HS-5 (cell line): Measurements from ENCODE around the gene ENTPD8.
A peak's percentile ranks its signal among the peaks of the same experiment; 100 is the strongest.

Experiments
- DNase-seq: peaks from one replicate; pipeline ENCODE4 v3.0.0-alpha.2; 2012; ENCODE audit warnings: low read depth

The ENTPD8 gene

GRCh38 chr9:137430723-137431415, 10.3 kb downstream of the ENTPD8 start:
- no peak for DNase-seq

- DNase-seq: no peak
Observed at GRCh38 chr9:137429974-137430722, 11.0 kb downstream of the ENTPD8 start.

DNA sequence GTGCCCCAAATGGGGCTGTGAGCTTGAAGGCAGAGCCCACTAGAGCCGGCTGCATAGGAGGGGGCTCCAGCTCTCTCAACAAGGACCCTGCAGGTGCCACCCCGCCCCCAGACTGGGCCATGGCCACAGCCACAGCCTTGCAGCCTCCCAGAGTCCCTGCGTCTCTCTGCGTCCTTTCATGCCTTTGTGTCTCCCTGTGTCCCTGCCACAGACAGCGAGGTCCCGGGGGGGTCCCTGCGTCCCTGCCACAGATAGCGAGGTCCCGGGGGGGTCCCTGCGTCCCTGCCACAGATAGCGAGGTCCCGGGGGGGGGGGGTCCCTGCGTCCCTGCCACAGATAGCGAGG, 11.6 kb downstream of the ENTPD8 start:
- DNase-seq: no peak

- DNase-seq: no peak
Observed at GRCh38 chr9:137428841-137429545, 12.2 kb downstream of the ENTPD8 start.

DNA sequence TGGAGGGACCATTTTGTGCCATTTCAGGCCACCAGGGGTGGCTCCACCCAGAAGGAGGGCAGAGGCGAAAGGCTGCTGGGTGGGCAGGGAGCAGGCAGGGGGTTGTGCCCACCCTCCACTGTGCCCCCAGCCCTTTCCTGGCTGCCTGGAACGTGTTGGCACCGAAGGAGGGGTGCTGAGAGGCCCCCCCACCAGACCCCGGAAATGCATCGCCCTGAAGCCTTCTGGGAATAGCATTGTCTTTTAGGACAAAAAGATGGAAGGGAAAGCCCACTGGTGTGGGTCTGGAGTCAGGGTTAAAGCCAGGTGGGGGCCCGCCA, 12.9 kb downstream of the ENTPD8 start:
- no peak for DNase-seq

- no peak for DNase-seq
Observed at GRCh38 chr9:137427454-137428310, 13.5 kb downstream of the ENTPD8 start.

- no peak for DNase-seq
Observed at GRCh38 chr9:137426018-137426681, 15.0 kb downstream of the ENTPD8 start.

DNA sequence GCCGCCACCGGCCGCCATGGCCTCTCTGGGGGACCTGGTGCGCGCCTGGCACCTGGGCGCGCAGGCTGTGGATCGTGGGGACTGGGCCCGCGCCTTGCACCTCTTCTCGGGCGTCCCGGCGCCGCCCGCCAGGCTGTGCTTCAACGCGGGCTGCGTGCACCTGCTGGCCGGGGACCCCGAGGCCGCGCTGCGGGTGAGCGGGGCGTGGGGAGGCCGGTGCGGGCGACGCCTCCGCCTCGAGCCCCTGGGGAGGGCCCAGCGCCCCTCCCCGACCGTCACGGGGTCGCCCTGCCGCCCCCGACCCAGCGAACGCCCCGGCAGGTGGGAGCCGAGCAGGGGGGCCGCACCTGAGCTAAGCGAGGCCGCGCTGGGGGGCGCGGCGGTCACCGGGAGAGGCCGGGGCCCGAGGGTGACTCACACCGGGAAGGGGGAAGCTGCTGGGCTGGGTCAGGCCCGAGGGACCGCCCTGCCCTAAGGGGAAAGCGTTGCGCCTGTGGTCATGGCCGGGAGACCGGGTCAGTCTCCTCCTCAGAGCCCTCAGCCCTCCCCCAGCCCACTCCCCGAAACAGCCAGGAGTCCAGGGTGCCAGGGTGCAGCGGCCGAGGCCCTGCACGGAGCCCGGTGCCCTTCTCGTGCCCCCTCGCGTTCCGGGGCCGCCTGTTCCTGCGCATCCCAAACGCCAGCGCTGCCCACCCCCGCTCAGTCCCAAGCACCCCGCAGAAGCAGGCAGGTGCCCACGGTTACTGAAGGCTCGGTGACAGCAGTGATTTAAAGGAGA, 17.5 kb downstream of the ENTPD8 start:
- DNase-seq: no peak

- peak; percentile 49 for DNase-seq
Observed at GRCh38 chr9:137422604-137423513, 18.3 kb downstream of the ENTPD8 start, which contains the start of the genes EXD3 and NOXA1. TSS of gene EXD3 (minus strand) at chr9:137423162. CDS start at chr9:137395357, 27,805 bp downstream. TSS of gene NOXA1 (plus strand) at chr9:137423393. CDS start at chr9:137423530, 137 bp downstream.

- no peak for DNase-seq
Observed at GRCh38 chr9:137421838-137422603, 19.1 kb downstream of the ENTPD8 start.

DNA sequence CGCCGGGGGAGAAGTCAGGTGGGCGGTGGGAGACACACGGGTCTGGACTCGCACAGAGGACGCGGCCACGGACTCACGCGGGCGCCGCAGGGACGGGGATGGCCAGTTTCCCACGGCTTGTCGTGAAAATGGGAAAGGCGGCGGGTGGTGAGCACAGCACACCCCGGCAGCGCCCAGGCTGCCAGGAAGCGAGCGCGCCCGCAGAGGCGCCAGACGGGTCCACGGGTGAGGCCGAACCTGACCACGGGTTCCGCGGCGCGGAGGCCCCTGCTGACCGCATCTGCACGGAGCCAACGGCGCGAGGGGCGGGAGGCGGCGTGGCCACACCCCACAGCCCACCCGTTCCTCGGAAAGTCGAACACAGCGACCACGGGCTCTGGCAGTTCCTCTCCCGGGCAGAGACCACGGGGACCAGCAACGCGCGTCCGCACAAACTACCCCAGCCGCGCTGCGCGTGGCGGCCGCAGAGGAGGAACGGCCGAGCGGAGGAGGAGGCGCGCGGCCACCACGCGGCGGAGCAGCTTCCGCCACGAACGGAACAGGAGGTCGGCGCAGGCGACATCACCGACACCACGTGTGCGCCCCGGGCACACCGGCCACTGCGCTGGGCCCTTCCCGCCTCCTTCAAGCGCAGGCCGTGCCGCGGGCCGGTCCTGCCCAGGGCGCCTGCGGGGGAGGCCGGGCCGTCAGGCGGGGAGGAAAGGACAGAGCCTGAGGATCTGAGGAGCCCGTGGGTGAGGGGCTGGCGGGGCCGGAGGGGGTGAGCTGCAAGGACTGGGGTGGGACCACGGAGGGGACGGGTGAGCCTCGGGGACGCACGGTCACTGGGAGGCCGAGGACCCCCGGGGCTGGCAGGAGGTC, 23.8 kb downstream of the ENTPD8 start:
- no peak for DNase-seq

DNA sequence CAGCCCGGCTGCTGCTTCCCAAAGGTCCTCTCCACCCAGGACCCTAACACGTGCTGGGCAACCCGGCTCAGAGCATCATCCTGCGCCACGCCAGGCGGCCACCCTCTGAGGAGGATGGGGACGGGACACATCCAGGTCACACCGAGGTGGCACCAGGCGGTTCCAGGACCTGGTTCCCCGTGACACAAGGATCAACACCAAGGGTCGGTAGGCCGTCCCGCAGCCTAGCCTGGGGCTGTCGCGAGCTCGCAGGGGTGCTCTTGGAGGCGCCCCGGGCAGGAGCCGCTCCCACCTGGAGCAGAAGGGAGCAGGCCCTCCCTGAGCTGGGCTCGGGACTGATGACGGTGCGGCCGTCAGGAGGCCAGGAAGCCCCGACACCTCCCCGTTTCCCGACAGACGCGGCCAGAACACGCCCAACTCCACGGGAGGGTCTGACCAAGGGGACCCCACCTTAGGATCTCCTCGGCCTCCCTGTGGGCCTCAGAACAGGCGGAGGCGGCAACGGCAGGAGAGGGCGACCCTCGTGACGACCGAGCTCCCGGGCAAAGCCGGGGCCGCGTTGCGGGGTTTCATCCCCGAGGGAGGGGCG, 24.5 kb downstream of the ENTPD8 start:
- DNase-seq: no peak

GRCh38 chr9:137416006-137416562, 25.1 kb downstream of the ENTPD8 start:
- DNase-seq: no peak

GRCh38 chr9:137415451-137415850, 25.7 kb downstream of the ENTPD8 start:
- DNase-seq: no peak

DNA sequence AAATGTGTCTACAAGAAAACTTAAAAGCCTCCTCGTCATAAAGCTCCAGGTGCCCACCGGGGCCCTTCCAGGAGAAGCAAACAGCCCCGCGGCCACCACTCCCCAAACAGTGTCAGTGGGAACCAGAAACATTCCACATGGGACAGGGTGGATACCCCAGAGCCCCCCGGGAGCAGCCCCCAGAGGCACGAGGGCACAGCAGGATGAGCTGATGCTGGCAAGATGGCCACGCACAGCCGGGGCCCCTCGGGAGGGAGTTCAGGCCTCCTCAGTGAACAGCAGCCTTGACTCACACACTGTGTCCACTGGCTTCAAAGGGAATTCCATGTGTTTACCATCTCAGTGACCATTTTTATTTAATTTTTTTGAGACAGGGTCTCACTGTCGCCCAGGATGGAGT, 28.7 kb downstream of the ENTPD8 start:
- no peak for DNase-seq

- DNase-seq: peak; percentile 68
Observed at GRCh38 chr9:137411645-137412380, 29.3 kb downstream of the ENTPD8 start.

GRCh38 chr9:137411260-137411644, 29.9 kb downstream of the ENTPD8 start:
- no peak for DNase-seq
